ENCODE results near the gene CTNNA3.

CTNNA3 gene

DNA sequence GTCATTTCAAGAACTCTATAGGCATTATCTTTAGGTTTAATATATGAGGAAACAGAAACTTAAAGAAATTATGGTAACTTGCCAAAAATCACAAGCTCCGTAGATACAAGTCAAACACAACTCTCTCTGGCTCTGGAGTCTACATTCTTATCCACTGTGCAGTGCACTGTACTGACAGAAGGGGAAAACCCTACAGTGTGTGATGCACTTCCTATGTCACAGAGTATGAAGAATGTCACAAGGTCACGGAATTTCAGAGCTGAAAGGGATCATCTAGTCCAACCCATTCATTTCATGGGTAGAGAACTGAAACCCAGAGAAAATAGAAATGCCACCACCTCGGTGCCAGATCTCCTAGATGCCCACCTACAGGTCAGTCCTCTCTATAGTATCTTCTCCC is 684.0 kb downstream of the CTNNA3 start:
- Histone ChIP-seq H3K27me3 (ENCODE audit: low read length) (no peaks in the 10 kb centered on the region; the same call in 1 of the 2 replicates), H3K27ac (ENCODE audit: low read depth, low read length) (no peak overlapping the region), H3K4me3 (ENCODE audit: insufficient read depth, low read length, poor library complexity, severe bottlenecking) (no peak overlapping the region), H3K9me3 (ENCODE audit: insufficient read depth, low read length) (no peaks in the 10 kb centered on the region), H2AFZ (ENCODE audit: low read depth, low read length, severe bottlenecking) (no peak overlapping the region), H3K9ac (ENCODE audit: low read length) (no peak overlapping the region), H3K36me3 (ENCODE audit: low read length) (no peaks in the 10 kb centered on the region), H3K9me2 (replicated peaks; ENCODE audit: insufficient read depth, low read length) (no peaks in the 10 kb centered on the region), H3K79me2 (ENCODE audit: insufficient read depth, low read length) (no peaks in the 10 kb centered on the region), H3F3A (ENCODE audit: insufficient read depth) (no peaks in the 10 kb centered on the region), H4K20me1 (ENCODE audit: low read depth, low read length) (no peaks in the 10 kb centered on the region), H3K4me2 (ENCODE audit: low read depth, low read length, poor library complexity, severe bottlenecking) (no peak overlapping the region)
- TF ChIP-seq, protein P1, sequence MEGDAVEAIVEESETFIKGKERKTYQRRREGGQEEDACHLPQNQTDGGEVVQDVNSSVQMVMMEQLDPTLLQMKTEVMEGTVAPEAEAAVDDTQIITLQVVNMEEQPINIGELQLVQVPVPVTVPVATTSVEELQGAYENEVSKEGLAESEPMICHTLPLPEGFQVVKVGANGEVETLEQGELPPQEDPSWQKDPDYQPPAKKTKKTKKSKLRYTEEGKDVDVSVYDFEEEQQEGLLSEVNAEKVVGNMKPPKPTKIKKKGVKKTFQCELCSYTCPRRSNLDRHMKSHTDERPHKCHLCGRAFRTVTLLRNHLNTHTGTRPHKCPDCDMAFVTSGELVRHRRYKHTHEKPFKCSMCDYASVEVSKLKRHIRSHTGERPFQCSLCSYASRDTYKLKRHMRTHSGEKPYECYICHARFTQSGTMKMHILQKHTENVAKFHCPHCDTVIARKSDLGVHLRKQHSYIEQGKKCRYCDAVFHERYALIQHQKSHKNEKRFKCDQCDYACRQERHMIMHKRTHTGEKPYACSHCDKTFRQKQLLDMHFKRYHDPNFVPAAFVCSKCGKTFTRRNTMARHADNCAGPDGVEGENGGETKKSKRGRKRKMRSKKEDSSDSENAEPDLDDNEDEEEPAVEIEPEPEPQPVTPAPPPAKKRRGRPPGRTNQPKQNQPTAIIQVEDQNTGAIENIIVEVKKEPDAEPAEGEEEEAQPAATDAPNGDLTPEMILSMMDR (IDR thresholded peaks at IDR 0.05; ENCODE audit: insufficient read depth, low read length, poor library complexity, severe bottlenecking), result no peak
- no peak for TF ChIP-seq EZH2phosphoT487 (conservative IDR thresholded peaks at IDR 0.05; ENCODE audit: low read length)

DNA sequence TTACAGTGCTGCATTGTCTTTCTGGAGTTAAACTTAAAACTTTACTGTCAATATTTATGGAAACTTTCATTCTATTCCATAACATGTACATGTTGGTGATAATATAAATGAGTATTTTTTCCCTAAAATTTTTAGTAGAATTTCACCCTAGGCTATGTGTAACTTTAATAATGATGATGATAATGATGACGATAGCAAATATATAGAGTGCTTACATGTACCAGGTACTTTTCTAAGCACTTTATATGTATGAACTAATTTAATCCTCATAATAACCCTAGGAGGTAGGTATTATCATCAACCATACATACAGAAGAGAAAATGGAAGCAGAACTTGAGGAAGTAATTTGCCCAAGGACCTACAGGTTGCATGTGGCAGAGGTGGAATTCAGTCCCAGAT is 684.5 kb downstream of the CTNNA3 start:
- no peak overlapping the region for H2AFZ ChIP-seq (ENCODE audit: low read depth, low read length, severe bottlenecking)
- no peak overlapping the region for H3K27ac ChIP-seq (ENCODE audit: low read depth, low read length)
- no peaks in the 10 kb centered on the region for H3F3A ChIP-seq (ENCODE audit: insufficient read depth)
- H4K20me1 ChIP-seq (ENCODE audit: low read depth, low read length), result no peaks in the 10 kb centered on the region
- H3K9me2 ChIP-seq (replicated peaks; ENCODE audit: insufficient read depth, low read length), result no peaks in the 10 kb centered on the region
- H3K79me2 ChIP-seq (ENCODE audit: insufficient read depth, low read length), result no peaks in the 10 kb centered on the region
- H3K9me3 ChIP-seq (ENCODE audit: insufficient read depth, low read length), result no peaks in the 10 kb centered on the region
- H3K4me2 ChIP-seq (ENCODE audit: low read depth, low read length, poor library complexity, severe bottlenecking), result no peak overlapping the region
- H3K9ac ChIP-seq (ENCODE audit: low read length), result no peak overlapping the region
- H3K27me3 ChIP-seq (ENCODE audit: low read length), result no peaks in the 10 kb centered on the region; the same call in 1 of the 2 replicates
- H3K4me3 ChIP-seq (ENCODE audit: insufficient read depth, low read length, poor library complexity, severe bottlenecking), result no peak overlapping the region
- H3K36me3 ChIP-seq (ENCODE audit: low read length), result no peaks in the 10 kb centered on the region
- TF ChIP-seq, protein P1 (IDR thresholded peaks at IDR 0.05; ENCODE audit: insufficient read depth, low read length, poor library complexity, severe bottlenecking), result no peak
- TF ChIP-seq EZH2phosphoT487 (conservative IDR thresholded peaks at IDR 0.05; ENCODE audit: low read length), result no peak

DNA sequence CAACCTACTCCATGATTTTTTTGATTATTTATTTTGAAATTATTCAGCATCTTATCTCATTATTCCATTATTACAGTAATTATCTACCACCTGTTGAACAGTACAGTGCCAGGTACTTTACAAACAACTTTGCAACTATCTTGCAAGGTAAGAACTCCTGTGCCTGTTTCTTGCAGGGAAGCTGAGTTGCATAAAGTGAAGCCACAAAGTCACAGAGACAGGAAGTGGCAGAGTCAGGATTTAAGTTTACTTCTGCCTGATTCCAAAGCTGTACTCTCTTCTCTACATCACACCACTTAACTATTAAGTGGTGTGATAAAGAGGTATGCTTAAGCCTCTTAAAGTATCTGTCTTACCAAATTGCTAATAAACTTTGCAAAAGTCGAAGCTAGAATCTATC is 690.0 kb downstream of the CTNNA3 start:
- Histone ChIP-seq H4K20me1 (ENCODE audit: low read depth, low read length) (no peaks in the 10 kb centered on the region), H3K4me3 (ENCODE audit: insufficient read depth, low read length, poor library complexity, severe bottlenecking) (no peak overlapping the region), H3K9me2 (replicated peaks; ENCODE audit: insufficient read depth, low read length) (no peaks in the 10 kb centered on the region), H3K4me2 (ENCODE audit: low read depth, low read length, poor library complexity, severe bottlenecking) (no peak overlapping the region), H3K9me3 (ENCODE audit: insufficient read depth, low read length) (no peaks in the 10 kb centered on the region), H3K9ac (ENCODE audit: low read length) (no peak overlapping the region), H2AFZ (ENCODE audit: low read depth, low read length, severe bottlenecking) (no peak overlapping the region), H3K36me3 (ENCODE audit: low read length) (no peaks in the 10 kb centered on the region), H3K79me2 (ENCODE audit: insufficient read depth, low read length) (no peaks in the 10 kb centered on the region), H3K27me3 (ENCODE audit: low read length) (no peaks in the 10 kb centered on the region; the same call in 1 of the 2 replicates), H3K27ac (ENCODE audit: low read depth, low read length) (no peak overlapping the region), H3F3A (ENCODE audit: insufficient read depth) (no peaks in the 10 kb centered on the region)
- no peak for TF ChIP-seq EZH2phosphoT487 (conservative IDR thresholded peaks at IDR 0.05; ENCODE audit: low read length)
- TF ChIP-seq, protein P1 (IDR thresholded peaks at IDR 0.05; ENCODE audit: insufficient read depth, low read length, poor library complexity, severe bottlenecking), result no peak
